Measurements from ENCODE around the gene AKIRIN2. TPM values are rescaled to one million over a fixed set of nuclear protein-coding genes. Genes with fewer than 3 reads are reported as not detected.

The AKIRIN2 gene
- total and polyA plus RNA-seq, 2 donors (not counting 1 experiment from before 2014, with no cell fraction given): 82.2 to 108 TPM

DNA sequence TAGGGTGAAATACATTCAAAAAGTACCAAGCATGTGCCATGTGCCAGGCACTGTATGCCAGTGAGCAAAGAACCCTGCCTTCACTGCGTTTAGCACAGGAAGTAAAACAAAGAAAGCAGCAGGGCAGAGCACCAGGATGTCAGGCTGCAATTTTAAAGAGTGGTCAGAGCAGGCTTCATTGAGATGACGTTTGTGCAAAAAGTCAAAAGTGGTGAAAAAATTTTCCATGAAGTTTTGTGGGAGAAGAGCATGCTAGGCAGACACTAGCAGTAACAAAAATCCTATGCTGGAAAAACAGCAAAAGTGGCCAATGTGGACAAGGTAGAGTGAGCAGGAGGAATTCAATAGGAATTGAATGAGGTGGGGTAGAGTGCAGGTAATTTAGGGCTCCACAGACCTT is 31.3 kb downstream of the AKIRIN2 start:
- H3K36me3 ChIP-seq (replicated peaks in 1 of 2; ENCODE audit: control extremely low read depth in 1 of 2, control insufficient read depth in 1 of 2, extremely low read depth in 1 of 2, insufficient read depth in 2 of 2, low read length in 1 of 2): peaks cover 10 to 48% of the 10 kb centered on the region in 2 experiments
- intact Hi-C loops (cut with micrococcal nuclease): no loop called here
- TF ChIP-seq EZH2 (IDR thresholded peaks at IDR 0.05; ENCODE audit: borderline replicate concordance, insufficient read depth, low read depth, low read length, poor library complexity, severe bottlenecking): no peak
- TF ChIP-seq, protein P1, sequence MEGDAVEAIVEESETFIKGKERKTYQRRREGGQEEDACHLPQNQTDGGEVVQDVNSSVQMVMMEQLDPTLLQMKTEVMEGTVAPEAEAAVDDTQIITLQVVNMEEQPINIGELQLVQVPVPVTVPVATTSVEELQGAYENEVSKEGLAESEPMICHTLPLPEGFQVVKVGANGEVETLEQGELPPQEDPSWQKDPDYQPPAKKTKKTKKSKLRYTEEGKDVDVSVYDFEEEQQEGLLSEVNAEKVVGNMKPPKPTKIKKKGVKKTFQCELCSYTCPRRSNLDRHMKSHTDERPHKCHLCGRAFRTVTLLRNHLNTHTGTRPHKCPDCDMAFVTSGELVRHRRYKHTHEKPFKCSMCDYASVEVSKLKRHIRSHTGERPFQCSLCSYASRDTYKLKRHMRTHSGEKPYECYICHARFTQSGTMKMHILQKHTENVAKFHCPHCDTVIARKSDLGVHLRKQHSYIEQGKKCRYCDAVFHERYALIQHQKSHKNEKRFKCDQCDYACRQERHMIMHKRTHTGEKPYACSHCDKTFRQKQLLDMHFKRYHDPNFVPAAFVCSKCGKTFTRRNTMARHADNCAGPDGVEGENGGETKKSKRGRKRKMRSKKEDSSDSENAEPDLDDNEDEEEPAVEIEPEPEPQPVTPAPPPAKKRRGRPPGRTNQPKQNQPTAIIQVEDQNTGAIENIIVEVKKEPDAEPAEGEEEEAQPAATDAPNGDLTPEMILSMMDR (IDR thresholded peaks at IDR 0.05): no peak
- Mint-ChIP-seq H3K27ac (peak overlapping the region; percentile 16), H3K4me3 (no peak overlapping the region), H3K4me1 (peaks cover 12% of the 10 kb centered on the region), H3K27me3 (no peaks in the 10 kb centered on the region), H3K9me3 (ENCODE audit: insufficient read depth) (no peaks in the 10 kb centered on the region)
- WGBS (ENCODE audit: insufficient coverage): 44% methylated on average over 2 of the region's 2 CpGs
- no peaks in the 10 kb centered on the region for H3K79me2 ChIP-seq (ENCODE audit: control insufficient read depth, insufficient read depth, low read length)
- H3K4me3 ChIP-seq (ENCODE audit: control extremely low read depth in 1 of 5, extremely low read depth in 1 of 5, insufficient read depth in 1 of 5, low read depth in 2 of 5, low read length in 4 of 5): no peak overlapping the region
- no peaks in the 10 kb centered on the region for H3K9me3 ChIP-seq (ENCODE audit: control extremely low read depth in 1 of 3, control insufficient read depth in 2 of 3, insufficient read depth in 1 of 3, low read length in 2 of 3)
- H3K4me2 ChIP-seq (replicated peaks; ENCODE audit: low read depth, low read length, poor library complexity, severe bottlenecking): no peak overlapping the region
- no peaks in the 10 kb centered on the region for H4K20me1 ChIP-seq (ENCODE audit: control insufficient read depth, insufficient read depth, low read length, poor library complexity, severe bottlenecking)
- peak overlapping the region in 1 of 2 donors; percentile 58 for H3K27ac ChIP-seq (ENCODE audit: low read length in 2 of 2)
- ChIA-PET CTCF (no interaction called here), POLR2A (no interaction called here)
- no peaks in the 10 kb centered on the region for H3K27me3 ChIP-seq (replicated peaks in 1 of 4; ENCODE audit: control extremely low read depth in 1 of 4, control insufficient read depth in 3 of 4, insufficient read depth in 4 of 4, low read length in 3 of 4)
- peaks cover 5 to 6% of the 10 kb centered on the region in 2 donors for H3K4me1 ChIP-seq (ENCODE audit: control insufficient read depth in 2 of 2, insufficient read depth in 2 of 2, low read length in 2 of 2)
- no peak overlapping the region for H3K9ac ChIP-seq (ENCODE audit: low read length)
- DNase-seq (no peak), ATAC-seq (ENCODE audit: low read depth) (no peak)
- no peak overlapping the region for H2AFZ ChIP-seq (ENCODE audit: insufficient read depth, low read depth, low read length, poor library complexity, severe bottlenecking)

DNA sequence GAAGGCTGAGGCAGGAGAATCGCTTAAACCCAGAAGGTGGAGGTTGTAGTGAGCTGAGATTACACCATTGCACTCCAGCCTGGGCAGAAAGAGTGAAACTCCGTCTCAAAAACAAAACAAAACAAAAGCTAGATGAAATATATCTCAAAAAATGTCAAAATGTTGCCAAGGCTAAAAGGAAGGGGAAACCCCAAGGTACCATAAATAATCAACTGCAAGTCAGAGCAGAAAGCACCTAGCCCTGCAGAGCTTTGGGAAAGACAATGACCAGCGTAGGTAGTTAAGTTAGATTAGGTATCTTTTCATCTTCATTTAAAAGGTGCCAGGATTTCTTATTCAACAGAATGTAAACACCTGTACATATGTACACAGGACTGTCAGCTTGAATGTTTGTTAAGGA is 33.0 kb downstream of the AKIRIN2 start:
- CTCF ChIA-PET: interaction anchor here (0.5 to 1.1 kb wide), 3 partner anchors 30 to 110 kb away, joined by 3 to 4 read pairs (median 3); no protein-coding TSS in a partner anchor
- Histone ChIP-seq H3K4me3 (ENCODE audit: control extremely low read depth in 1 of 5, extremely low read depth in 1 of 5, insufficient read depth in 1 of 5, low read depth in 2 of 5, low read length in 4 of 5) (no peak overlapping the region), H3K36me3 (replicated peaks in 1 of 2; ENCODE audit: control extremely low read depth in 1 of 2, control insufficient read depth in 1 of 2, extremely low read depth in 1 of 2, insufficient read depth in 2 of 2, low read length in 1 of 2) (peaks cover 4 to 35% of the 10 kb centered on the region in 2 experiments), H3K4me2 (replicated peaks; ENCODE audit: low read depth, low read length, poor library complexity, severe bottlenecking) (no peak overlapping the region), H3K4me1 (ENCODE audit: control insufficient read depth in 2 of 2, insufficient read depth in 2 of 2, low read length in 2 of 2) (peaks cover 5 to 6% of the 10 kb centered on the region in 2 donors), H3K79me2 (ENCODE audit: control insufficient read depth, insufficient read depth, low read length) (no peaks in the 10 kb centered on the region), H2AFZ (ENCODE audit: insufficient read depth, low read depth, low read length, poor library complexity, severe bottlenecking) (no peak overlapping the region), H4K20me1 (ENCODE audit: control insufficient read depth, insufficient read depth, low read length, poor library complexity, severe bottlenecking) (no peaks in the 10 kb centered on the region), H3K27ac (ENCODE audit: low read length in 2 of 2) (peak overlapping the region in 1 of 2 donors; percentile 6), H3K9ac (ENCODE audit: low read length) (no peak overlapping the region), H3K9me3 (ENCODE audit: control extremely low read depth in 1 of 3, control insufficient read depth in 2 of 3, insufficient read depth in 1 of 3, low read length in 2 of 3) (no peaks in the 10 kb centered on the region), H3K27me3 (replicated peaks in 1 of 4; ENCODE audit: control extremely low read depth in 1 of 4, control insufficient read depth in 3 of 4, insufficient read depth in 4 of 4, low read length in 3 of 4) (no peaks in the 10 kb centered on the region)
- POLR2A ChIA-PET: no interaction called here
- DNase-seq (no peak), ATAC-seq (ENCODE audit: low read depth) (no peak)
- intact Hi-C loops (cut with micrococcal nuclease): no loop called here
- TF ChIP-seq EZH2 (IDR thresholded peaks at IDR 0.05; ENCODE audit: borderline replicate concordance, insufficient read depth, low read depth, low read length, poor library complexity, severe bottlenecking): no peak
- TF ChIP-seq, protein P1 (IDR thresholded peaks at IDR 0.05): no peak
- no peak overlapping the region for H3K4me3 Mint-ChIP-seq
- H3K27ac Mint-ChIP-seq: peak overlapping the region; percentile 0
- no peaks in the 10 kb centered on the region for H3K9me3 Mint-ChIP-seq (ENCODE audit: insufficient read depth)
- peaks cover 12% of the 10 kb centered on the region for H3K4me1 Mint-ChIP-seq
- no peaks in the 10 kb centered on the region for H3K27me3 Mint-ChIP-seq
- no CpG with 5 or more reads among the region's 3 CpGs for WGBS (ENCODE audit: insufficient coverage)
